ENCODE measurements around the gene BMPR2.
"Not testable (repeated sequence)": the region's sequence is repeated elsewhere in the genome, so short reads cannot be mapped to it uniquely, and the experiment has no call there.

BMPR2 gene

DNA sequence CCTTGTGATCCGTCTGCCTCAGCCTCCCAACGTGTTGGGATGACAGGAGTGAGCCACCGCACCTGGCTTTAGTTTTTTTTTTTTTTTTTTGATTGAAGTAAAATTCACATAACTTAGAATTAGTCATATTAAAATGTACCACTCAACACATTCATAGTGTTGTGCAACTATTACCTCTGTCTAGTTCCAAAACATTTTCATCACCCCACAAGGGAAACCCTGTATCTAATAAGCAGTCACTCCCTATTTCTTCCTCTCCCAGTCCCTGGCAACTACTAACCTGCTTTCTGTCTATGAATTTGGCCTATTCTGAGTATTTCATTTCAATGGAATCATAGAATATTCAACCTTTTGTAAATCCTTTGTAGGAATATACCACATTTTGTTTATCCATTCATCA is 134.8 kb downstream of the BMPR2 start:
- DNase-seq (ENCODE audit: extremely low read depth, low read depth), result no peak
- TF ChIP-seq, protein P1, sequence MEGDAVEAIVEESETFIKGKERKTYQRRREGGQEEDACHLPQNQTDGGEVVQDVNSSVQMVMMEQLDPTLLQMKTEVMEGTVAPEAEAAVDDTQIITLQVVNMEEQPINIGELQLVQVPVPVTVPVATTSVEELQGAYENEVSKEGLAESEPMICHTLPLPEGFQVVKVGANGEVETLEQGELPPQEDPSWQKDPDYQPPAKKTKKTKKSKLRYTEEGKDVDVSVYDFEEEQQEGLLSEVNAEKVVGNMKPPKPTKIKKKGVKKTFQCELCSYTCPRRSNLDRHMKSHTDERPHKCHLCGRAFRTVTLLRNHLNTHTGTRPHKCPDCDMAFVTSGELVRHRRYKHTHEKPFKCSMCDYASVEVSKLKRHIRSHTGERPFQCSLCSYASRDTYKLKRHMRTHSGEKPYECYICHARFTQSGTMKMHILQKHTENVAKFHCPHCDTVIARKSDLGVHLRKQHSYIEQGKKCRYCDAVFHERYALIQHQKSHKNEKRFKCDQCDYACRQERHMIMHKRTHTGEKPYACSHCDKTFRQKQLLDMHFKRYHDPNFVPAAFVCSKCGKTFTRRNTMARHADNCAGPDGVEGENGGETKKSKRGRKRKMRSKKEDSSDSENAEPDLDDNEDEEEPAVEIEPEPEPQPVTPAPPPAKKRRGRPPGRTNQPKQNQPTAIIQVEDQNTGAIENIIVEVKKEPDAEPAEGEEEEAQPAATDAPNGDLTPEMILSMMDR (IDR thresholded peaks at IDR 0.05; ENCODE audit: low read depth, low read length), result no peak

DNA sequence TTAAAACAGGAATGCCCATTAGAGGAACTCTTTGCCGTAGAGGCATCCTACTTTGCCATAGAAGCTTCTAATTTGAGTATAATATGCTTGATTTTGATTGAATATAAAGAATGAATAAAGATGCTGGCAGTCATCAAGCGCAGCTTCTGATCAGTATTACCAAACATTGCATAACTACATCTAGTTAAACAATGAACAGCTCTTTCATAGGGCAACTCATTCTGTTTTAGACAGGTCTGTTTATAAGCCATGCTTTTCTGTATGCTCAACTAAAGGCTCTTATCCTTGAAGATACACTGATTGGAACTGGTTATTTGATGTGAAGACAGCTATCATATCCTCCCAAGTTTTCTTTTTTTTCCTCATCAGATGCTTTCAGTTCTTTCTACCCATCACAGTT is 136.0 kb downstream of the BMPR2 start:
- TF ChIP-seq, protein P1 (IDR thresholded peaks at IDR 0.05; ENCODE audit: low read depth, low read length), result no peak
- no peak for DNase-seq (ENCODE audit: extremely low read depth, low read depth)

DNA sequence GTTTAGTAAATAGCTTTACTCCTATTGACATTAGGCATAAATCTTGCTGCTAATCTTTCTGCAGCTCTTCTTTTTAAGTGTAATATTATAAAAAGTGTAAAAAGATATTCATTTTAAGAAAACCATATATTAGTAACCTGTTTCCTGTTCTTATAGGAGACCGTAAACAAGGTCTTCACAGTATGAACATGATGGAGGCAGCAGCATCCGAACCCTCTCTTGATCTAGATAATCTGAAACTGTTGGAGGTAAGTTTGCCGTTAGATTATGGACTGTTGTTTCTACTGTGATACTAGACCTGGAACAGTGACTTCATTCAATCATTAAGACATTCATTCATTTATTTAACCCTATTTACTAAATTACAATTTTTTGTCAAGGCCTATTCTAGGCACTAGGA is 138.6 kb downstream of the BMPR2 start:
- TF ChIP-seq, protein P1 (IDR thresholded peaks at IDR 0.05; ENCODE audit: low read depth, low read length), result no peak
- no peak for DNase-seq (ENCODE audit: extremely low read depth, low read depth)

DNA sequence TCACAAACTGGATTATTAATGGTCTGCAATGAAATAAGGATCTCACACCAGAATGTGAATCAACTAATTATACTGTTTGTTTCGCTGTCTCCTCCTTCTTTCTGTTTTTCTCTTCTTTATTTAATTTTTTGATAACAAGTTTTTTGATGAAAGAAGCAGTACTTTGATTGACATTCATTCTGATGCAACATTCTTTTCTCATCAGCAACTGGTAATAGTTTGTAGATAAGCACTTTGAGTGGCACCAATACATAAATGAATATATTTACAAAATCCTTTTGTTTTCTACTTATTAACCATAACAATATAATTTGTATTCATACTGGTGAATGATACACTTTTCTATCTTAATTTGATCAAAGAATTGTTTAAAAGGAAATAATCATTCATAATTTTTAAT is 143.3 kb downstream of the BMPR2 start:
- TF ChIP-seq, protein P1 (IDR thresholded peaks at IDR 0.05; ENCODE audit: low read depth, low read length), result no peak
- no peak for DNase-seq (ENCODE audit: extremely low read depth, low read depth)

DNA sequence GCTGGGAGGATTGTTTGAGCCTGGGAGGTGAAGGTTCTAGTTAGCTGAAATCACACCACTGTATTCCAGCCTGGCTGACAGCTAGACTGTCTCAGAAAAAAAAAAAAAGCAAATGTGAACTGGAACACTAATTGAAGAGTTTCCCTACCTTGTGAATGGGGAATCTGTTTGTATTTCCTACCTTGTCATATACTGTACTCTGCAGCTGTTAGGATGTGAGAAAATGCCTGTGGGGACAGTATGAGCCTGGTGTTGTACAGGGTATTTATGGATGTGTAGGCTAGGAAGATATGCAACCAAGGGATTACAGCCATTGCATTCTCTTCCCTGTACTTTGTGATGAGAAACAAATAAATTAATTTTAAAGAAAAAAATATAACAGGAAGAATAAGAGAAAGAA is 145.3 kb downstream of the BMPR2 start:
- TF ChIP-seq, protein P1 (IDR thresholded peaks at IDR 0.05; ENCODE audit: low read depth, low read length), result no peak
- DNase-seq (ENCODE audit: extremely low read depth, low read depth), result no peak

DNA sequence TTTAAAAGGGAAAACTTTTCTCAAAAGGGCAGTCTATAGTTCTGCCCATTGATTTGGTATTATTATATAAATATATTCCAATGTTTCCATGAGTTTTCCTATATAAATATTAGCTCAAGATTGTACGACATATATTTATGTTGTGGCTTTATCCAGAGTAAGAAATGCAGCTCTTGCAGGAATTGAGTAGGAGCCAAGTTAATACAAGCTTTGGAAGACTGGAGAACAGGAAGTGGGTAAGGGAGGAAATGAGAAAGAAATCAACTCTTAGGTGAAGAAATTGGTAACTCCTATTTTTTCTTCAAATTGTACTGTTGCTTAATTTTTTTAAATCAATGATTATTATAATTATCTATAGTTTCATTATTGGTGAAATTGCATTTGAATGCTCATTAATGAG is 153.3 kb downstream of the BMPR2 start:
- TF ChIP-seq, protein P1 (IDR thresholded peaks at IDR 0.05; ENCODE audit: low read depth, low read length), result no peak
- no peak for DNase-seq (ENCODE audit: extremely low read depth, low read depth)

DNA sequence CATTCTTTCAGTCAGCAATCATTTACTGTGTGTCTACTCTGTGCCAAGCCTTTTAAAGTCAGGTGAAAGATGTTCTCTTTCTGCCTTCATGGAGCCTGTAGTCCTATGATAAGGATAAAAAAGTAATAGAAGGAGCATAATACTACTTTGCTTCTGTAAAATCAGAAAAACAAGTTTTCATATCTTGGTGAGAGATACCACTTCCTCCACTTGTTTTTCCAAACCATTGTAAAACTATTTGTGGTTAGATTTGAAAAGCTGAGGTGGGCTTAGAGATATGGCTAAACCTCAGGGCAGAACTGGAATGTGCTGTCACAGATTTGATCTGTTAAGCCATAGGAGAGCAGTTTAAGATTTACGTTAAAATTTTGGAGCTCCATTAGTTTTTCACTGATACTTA is 153.9 kb downstream of the BMPR2 start:
- TF ChIP-seq, protein P1 (IDR thresholded peaks at IDR 0.05; ENCODE audit: low read depth, low read length), result no peak
- no peak for DNase-seq (ENCODE audit: extremely low read depth, low read depth)

DNA sequence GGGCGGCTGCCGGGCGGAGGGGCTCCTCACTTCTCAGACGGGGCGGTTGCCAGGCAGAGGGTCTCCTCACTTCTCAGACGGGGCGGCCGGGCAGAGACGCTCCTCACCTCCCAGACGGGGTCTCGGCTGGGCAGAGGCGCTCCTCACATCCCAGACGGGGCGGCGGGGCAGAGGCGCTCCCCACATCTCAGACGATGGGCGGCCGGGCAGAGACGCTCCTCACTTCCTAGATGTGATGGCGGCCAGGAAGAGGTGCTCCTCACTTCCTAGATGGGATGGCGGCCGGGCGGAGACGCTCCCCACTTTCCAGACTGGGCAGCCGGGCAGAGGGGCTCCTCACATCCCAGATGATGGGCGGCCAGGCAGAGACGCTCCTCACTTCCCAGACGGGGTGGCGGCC is 159.2 kb downstream of the BMPR2 start:
- DNase-seq (ENCODE audit: extremely low read depth, low read depth), result not testable (repeated sequence)

Data from AG09319 (cell line).